Activated T-cell treated with anti-CD3 and anti-CD28 coated beads, Interleukin-2, amount 50 U/mL, for 1 hour (primary cell): Measurements from ENCODE around the gene ACAD9.

ENCODE experiments used
- DNase-seq: peaks from one replicate; pipeline ENCODE4 v3.0.0-alpha.2; 2020

Gene ACAD9

DNA sequence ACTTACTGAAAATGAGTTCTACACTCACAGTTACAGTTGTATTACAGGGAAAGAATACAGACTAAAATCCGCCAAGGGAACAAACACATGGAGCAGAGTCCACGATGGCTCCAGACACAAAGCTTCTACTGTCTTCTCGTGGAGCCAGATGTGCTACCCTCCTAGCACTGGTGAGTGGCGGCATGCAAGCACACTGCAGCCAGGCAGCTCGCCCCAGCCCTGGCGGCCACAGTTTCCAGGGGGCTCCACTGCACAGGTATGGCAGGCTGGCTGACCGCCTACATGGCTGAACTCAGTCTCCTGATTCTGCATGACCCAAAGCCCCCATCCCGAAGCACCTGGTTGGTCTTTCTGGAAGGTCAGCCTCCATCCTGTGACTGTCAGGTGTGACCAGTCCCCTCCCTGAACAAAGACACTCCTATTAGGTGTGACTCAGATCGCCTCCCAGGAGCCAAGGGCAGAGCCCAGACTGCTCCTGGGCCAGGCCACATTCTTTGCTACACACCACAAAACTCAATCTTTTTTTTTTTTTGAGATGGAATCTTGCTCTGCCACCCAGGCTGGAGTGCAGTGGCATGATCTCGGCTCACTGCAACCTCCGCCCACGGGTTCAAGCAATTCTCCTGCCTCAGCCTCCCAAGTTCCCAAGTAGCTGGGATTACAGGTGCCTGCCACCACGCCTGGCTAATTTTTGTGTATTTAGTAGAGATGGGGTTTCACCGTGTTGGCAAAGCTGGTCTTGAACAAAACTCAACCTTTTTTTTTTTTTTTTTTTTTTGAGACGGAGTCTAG, 62.9 kb downstream of the ACAD9 start:
- DNase-seq = no peak

DNA sequence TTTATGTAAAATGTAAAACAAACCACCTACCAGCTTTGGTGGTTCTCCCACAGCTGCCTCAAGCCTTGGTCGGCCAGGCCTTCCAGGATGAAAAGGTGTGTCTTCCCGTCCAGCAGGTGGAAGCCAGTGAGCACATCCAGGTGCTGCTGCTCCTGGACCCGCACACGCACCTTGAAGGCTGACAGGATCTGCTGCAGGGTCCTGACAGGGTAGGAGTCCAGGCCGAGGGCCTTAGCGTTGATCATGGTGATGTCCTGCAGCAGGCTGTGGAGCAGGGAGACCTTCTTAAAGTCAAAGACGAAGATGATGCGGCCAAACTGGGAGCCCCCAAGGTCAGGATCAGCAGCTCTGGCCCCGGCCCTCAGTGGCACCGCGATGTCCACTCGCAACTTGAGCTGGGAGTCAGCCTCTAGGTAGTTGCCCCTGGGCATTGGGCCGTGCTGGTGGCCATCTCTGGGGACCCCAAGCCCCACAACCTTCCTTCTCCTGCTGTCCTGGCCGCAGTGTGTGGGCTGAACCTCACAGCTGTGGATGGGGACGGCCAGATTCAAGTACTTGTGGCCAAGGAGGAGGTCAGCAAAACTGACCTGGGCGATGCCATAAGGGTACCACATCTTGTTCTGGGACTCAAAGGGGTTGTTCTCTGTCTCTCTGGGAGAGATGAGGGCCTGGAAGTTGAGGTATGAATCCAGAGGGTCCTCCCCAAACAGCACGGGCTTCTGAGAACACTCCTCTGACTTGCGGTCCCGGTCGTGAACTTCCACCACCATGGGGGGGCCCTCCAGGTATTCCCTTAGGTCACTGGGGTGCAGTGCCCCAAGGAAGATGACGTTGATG, 65.8 kb downstream of the ACAD9 start:
- no peak for DNase-seq

DNA sequence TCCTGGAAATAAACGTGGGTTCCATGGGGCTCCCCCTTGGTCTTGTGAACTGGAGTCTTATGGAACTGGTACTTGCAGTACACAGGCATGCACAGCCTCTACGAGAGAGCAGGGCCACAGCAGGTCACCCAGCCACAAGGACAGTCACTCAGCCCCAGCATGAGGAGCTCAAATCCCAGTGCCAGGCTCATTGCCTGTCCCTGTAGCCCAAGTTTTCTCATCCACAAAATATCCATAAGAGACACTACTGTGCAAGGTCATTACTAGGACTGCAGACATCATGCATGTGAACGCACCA, 66.4 kb downstream of the ACAD9 start:
- DNase-seq = no peak

DNA sequence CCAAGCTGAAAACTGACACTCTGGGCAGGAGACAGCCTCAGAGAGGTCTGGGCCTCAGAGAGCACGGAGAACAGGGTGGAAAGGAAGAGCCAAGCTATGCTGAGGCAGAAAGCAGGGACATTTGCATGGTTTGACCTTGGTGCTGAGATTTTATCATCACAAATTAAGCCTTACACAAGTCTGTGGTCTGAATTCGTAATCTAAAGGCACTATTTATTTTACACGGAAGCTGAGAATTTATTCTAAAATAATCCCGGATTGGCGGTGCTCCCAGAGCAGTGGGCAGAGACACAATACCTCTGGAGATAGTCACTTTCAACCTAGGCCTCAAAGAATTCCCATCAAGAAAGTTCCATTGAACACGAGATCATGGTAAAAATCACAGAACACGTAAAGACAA, 67.0 kb downstream of the ACAD9 start:
- DNase-seq = no peak

DNA sequence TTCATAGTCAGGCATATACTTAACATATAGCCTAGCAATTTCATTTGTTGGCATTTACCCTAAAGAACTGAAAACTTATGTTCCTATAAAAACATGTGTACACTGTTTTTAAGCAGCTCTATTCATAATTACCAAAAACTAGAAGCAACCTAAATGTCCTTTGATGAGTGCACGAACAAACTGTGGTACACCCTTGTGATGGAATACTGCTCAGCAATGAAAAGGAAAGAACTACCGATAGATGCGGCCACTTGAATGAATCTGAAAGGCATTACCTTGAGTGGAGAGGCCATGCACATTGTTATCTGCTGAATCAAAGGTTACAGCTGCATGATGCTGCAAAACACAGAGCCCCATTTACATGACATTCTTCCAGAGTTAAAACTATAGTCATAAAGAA, 69.7 kb downstream of the ACAD9 start:
- no peak for DNase-seq

DNA sequence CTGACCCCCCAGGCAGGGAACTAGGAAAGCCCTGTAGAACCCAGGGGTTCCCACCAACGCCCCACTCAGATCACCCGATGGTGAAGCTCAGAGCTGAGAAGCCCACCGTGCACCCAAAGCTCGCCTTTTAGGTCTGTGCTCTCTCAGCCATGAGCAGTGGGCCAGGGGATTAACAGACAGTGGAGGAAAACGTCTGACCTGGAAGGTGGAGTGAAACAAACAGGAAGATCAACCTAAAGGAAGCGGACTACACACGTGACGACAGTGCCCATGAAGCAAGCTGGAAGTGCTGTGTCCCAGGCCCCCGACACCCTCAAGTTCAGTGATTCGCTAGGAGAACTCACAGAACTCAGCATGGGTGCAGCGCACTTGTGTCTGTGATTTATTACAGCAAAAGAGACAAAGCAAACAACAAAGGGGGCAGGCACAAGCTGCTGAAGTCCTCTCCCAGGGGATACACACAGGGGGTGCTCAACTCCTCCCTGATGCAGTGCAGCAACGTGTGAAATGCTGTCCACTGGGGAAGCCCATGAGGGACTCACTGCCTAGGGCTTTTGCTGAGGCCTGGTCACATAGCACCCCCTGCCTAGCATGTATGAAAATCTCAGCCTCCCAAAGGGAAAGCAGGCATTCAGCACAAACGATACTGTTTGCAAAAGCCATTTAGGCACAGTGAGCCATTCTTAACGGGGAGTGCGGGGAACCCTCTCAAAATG, 71.0 kb downstream of the ACAD9 start:
- DNase-seq = no peak

DNA sequence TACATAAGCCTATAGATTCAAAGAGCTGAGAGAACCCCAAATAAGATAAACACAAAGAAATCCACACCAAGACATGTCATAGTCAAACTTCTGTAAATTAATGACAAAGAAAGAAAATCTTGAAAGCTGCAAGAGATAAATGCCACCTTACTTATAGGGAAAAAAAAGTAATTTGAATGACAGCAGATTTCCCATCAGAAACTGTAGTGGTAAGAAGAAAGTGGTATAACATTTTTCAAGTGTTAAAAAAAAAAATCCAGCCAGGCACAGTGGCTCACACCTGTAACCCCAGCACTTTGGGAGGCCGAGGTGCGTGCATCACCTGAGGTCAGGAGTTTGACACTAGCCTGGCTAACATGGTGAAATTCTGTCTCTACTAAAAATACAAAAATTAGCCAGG, 77.0 kb downstream of the ACAD9 start:
- DNase-seq = no peak
